Measurements from ENCODE around the gene CDH12.

DNA sequence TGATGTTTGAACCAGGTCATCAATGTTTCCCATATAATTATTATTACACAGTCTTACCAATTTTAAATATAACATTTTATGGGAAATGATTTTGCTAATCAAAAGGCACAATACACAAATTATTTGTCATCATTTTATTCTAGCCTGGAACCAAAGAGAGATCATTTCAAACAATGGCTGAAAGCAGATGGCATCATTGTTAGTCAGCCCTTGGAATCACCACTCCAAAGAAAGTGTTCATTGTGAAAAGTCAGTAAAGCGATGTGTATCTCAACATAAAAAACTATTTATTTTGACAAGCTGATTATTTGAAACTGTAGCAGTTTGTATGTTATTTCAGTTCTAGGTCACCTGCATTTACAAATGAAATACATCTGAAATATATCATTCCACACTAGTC, 1068.7 kb downstream of the CDH12 start:
- TF ChIP-seq, protein P1, sequence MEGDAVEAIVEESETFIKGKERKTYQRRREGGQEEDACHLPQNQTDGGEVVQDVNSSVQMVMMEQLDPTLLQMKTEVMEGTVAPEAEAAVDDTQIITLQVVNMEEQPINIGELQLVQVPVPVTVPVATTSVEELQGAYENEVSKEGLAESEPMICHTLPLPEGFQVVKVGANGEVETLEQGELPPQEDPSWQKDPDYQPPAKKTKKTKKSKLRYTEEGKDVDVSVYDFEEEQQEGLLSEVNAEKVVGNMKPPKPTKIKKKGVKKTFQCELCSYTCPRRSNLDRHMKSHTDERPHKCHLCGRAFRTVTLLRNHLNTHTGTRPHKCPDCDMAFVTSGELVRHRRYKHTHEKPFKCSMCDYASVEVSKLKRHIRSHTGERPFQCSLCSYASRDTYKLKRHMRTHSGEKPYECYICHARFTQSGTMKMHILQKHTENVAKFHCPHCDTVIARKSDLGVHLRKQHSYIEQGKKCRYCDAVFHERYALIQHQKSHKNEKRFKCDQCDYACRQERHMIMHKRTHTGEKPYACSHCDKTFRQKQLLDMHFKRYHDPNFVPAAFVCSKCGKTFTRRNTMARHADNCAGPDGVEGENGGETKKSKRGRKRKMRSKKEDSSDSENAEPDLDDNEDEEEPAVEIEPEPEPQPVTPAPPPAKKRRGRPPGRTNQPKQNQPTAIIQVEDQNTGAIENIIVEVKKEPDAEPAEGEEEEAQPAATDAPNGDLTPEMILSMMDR (IDR thresholded peaks at IDR 0.05) = no peak
- TF ChIP-seq POLR2A (IDR thresholded peaks at IDR 0.05; ENCODE audit: low read depth) = no peak
- TF ChIP-seq POLR2AphosphoS5 (IDR thresholded peaks at IDR 0.05) = no peak
